ENCODE data around the gene ANAPC13.

DNA sequence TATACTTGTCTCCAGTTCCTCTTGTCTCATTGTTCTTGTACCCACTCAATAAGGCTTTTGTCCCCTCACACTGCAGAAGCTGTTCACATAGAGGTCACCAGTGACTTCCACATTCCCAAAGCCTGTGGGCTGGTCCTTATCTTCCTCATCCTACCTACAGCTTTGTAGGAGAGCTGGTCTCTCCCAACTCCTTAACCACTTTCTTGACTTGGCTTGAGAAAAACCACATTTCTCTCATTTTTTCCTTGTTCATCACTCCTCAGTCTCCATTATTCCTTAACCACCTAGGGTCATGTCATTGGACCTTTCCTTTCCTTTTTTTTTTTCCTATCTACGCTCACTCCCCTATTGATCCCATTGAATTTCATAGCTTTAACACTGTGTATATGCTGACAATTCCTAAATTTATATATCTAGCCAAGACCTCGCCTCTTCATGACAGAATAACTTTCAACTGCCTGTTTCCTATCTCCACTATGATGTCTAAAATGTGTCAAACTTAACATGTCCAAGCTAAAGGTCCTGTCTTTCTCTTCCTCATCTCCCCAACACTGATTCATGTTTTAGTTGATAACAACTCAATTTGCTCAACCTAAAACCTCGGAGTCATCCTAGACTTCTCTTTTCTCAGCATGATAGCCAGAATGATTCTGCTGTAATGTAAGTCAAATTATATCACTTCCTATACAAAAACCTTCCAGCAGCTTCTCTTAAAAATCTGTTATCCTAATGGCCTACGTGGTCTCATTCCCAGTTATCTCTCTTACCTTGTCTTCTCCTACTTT lies 49.6 kb upstream of the ANAPC13 start:
- TF ChIP-seq, protein P1, sequence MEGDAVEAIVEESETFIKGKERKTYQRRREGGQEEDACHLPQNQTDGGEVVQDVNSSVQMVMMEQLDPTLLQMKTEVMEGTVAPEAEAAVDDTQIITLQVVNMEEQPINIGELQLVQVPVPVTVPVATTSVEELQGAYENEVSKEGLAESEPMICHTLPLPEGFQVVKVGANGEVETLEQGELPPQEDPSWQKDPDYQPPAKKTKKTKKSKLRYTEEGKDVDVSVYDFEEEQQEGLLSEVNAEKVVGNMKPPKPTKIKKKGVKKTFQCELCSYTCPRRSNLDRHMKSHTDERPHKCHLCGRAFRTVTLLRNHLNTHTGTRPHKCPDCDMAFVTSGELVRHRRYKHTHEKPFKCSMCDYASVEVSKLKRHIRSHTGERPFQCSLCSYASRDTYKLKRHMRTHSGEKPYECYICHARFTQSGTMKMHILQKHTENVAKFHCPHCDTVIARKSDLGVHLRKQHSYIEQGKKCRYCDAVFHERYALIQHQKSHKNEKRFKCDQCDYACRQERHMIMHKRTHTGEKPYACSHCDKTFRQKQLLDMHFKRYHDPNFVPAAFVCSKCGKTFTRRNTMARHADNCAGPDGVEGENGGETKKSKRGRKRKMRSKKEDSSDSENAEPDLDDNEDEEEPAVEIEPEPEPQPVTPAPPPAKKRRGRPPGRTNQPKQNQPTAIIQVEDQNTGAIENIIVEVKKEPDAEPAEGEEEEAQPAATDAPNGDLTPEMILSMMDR (IDR thresholded peaks at IDR 0.05; ENCODE audit: low read depth, low read length): no peak
- TF ChIP-seq POLR2A (IDR thresholded peaks at IDR 0.05; ENCODE audit: extremely low read depth, insufficient read length) (no peak), MYC (IDR thresholded peaks at IDR 0.05; ENCODE audit: low read depth, low read length) (no peak)
- TF ChIP-seq, protein P2, sequence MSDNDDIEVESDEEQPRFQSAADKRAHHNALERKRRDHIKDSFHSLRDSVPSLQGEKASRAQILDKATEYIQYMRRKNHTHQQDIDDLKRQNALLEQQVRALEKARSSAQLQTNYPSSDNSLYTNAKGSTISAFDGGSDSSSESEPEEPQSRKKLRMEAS (IDR thresholded peaks at IDR 0.05; ENCODE audit: low read depth, low read length): no peak

Measured in NB4 (cell line).